GM21717 (cell line): Measurements from ENCODE around the gene GOLGA8R.
"Not testable (repeated sequence)": the region's sequence is repeated elsewhere in the genome, so short reads cannot be mapped to it uniquely, and the experiment has no call there.

Experiments
- ATAC-seq: cut with Tn5 transposase; IDR thresholded peaks from one replicate; pipeline ENCODE4 v1.9.1; 2021; ENCODE audit warnings: mild to moderate bottlenecking, moderate library complexity; ENCODE audit not compliant: unreplicated experiment

Gene GOLGA8R

GRCh38 chr15:30355043-30355442 lies 59.0 kb downstream of the GOLGA8R start:
- not testable (repeated sequence) for ATAC-seq
